Fibroblast of skin of left biceps (primary cell): ENCODE measurements around the gene UBE2I.

Source experiments
- DNase-seq, 2 experiments: peaks; one replicate each; pipeline ENCODE4 v3.0.0-alpha.2; 2013; ENCODE audit warnings: low read depth in 2 of 2

UBE2I gene

GRCh38 chr16:1342526-1343427, 33.3 kb downstream of the UBE2I start:
- DNase-seq = peak; percentile 2 to 11

GRCh38 chr16:1343428-1344242, 34.2 kb downstream of the UBE2I start:
- DNase-seq = no peak

GRCh38 chr16:1344499-1344898, 35.1 kb downstream of the UBE2I start:
- no peak for DNase-seq

- DNase-seq = no peak
Measured at GRCh38 chr16:1345087-1345486, 35.7 kb downstream of the UBE2I start.

GRCh38 chr16:1345651-1346421, 36.4 kb downstream of the UBE2I start:
- no peak for DNase-seq

GRCh38 chr16:1346422-1347285, 37.2 kb downstream of the UBE2I start:
- no peak for DNase-seq

GRCh38 chr16:1347286-1347855, 37.9 kb downstream of the UBE2I start:
- no peak for DNase-seq

- DNase-seq = no peak
Measured at GRCh38 chr16:1347962-1348361, 38.5 kb downstream of the UBE2I start.

- no peak for DNase-seq
Measured at GRCh38 chr16:1348441-1348840, 39.0 kb downstream of the UBE2I start.

- no peak for DNase-seq
Measured at GRCh38 chr16:1348926-1349325, 39.5 kb downstream of the UBE2I start.

- no peak for DNase-seq
Measured at GRCh38 chr16:1349351-1349750, 39.9 kb downstream of the UBE2I start.

GRCh38 chr16:1349951-1350350, 40.5 kb downstream of the UBE2I start:
- DNase-seq = no peak

GRCh38 chr16:1350691-1351090, 41.3 kb downstream of the UBE2I start:
- DNase-seq = no peak

- no peak for DNase-seq
Measured at GRCh38 chr16:1351215-1351581, 41.8 kb downstream of the UBE2I start.

GRCh38 chr16:1351582-1352362, 42.3 kb downstream of the UBE2I start, which contains the start of the genes GNPTG and TSR3:
Gene GNPTG (plus strand): TSS chr16:1351931. CDS start chr16:1351966, 35 bp downstream.
Gene TSR3 (minus strand): TSS chr16:1351878. CDS start chr16:1351804, 74 bp downstream.
- DNase-seq = peak; percentile 72 to 74

- DNase-seq = no peak
Measured at GRCh38 chr16:1354815-1355540, 45.5 kb downstream of the UBE2I start.

- DNase-seq = no peak
Measured at GRCh38 chr16:1355591-1355990, 46.2 kb downstream of the UBE2I start.

- no peak for DNase-seq
Measured at GRCh38 chr16:1356061-1356900, 46.8 kb downstream of the UBE2I start.
